Peyer's patch (tissue), 4 donors: ENCODE data around the gene P2RX5. TPM values are rescaled to one million over a fixed set of nuclear protein-coding genes. Genes with fewer than 3 reads are reported as not detected.

Source experiments
- DNase-seq, 3 donors: peaks; one replicate each; pipeline ENCODE4 v3.0.0-alpha.2; 2017 to 2019
- H3K27ac ChIP-seq, 4 donors: fragments of 200-600 bp; sonication (generic); one replicate each; pipeline ENCODE4 v1.5.1; 2016 to 2019
- H3K27me3 ChIP-seq, 2 donors: fragments of 200-600 bp; sonication (generic); one replicate each; pipeline ENCODE4 v1.5.1; 2019
- H3K36me3 ChIP-seq, 3 donors: fragments of 200-600 bp; sonication (generic); one replicate each; pipeline ENCODE4 v1.5.1; 2016 to 2019
- H3K4me1 ChIP-seq, 4 donors: fragments of 200-600 bp; sonication (generic); one replicate each; pipeline ENCODE4 v1.5.1; 2016 to 2019
- H3K4me3 ChIP-seq, 4 donors: fragments of 200-600 bp; sonication (generic); 1 replicate in 3 of 4; 2 replicates in 1 of 4; pipeline ENCODE4 v1.5.1; 2016 to 2019; ENCODE audit warnings: mild to moderate bottlenecking in 1 of 4
- H3K9me3 ChIP-seq, 4 donors: fragments of 200-600 bp; sonication (generic); one replicate each; pipeline ENCODE4 v1.5.1; 2016 to 2019; ENCODE audit warnings: mild to moderate bottlenecking in 1 of 4
- CTCF ChIP-seq, 6 experiments: fragments of 450-650 bp in 4 of 6; fragments of 200-600 bp in 2 of 6; sonication (generic) in 1 of 6; IDR thresholded peaks; one replicate each; pipeline ENCODE4 v1.5.1; 2017 to 2019; ENCODE audit warnings: antibody characterized with exemption in 6 of 6, mild to moderate bottlenecking in 3 of 6, moderate library complexity in 1 of 6
- POLR2A ChIP-seq, 2 donors: fragments of 450-650 bp; IDR thresholded peaks; one replicate each; pipeline ENCODE4 v1.5.1; 2017; ENCODE audit warnings: antibody characterized with exemption in 2 of 2, mild to moderate bottlenecking in 2 of 2, moderate library complexity in 2 of 2
- total RNA-seq, 4 donors: library from RNA; depleted of rRNA; stranded (reverse); fragments of >200 nt; gene quantifications; one replicate each; pipeline ENCODE4 v1.1.0, GENCODE V29; 2016

Gene P2RX5
- total RNA-seq, 4 donors from 2014 or later, result 1.2 to 103 (median 5.7) TPM

- Histone ChIP-seq H3K4me3 (no peak overlapping the region), H3K36me3 (peaks cover 0 to 21% (median 0%) of the 10 kb centered on the region in 3 donors), H3K4me1 (peaks cover 0 to 8% (median 0%) of the 10 kb centered on the region in 4 donors), H3K27me3 (no peaks in the 10 kb centered on the region), H3K9me3 (no peaks in the 10 kb centered on the region), H3K27ac (no peak overlapping the region)
- TF ChIP-seq CTCF (IDR thresholded peaks at IDR 0.05), result no peak
- TF ChIP-seq POLR2A (IDR thresholded peaks at IDR 0.05), result no peak
- DNase-seq, result no peak
Observed at GRCh38 chr17:3641014-3641413, 54.9 kb downstream of the P2RX5 start.

GRCh38 chr17:3639981-3640596 is 55.9 kb downstream of the P2RX5 start:
- TF ChIP-seq POLR2A (IDR thresholded peaks at IDR 0.05) (no peak), CTCF (IDR thresholded peaks at IDR 0.05) (no peak)
- Histone ChIP-seq H3K4me3 (no peak overlapping the region), H3K36me3 (peaks cover 0 to 19% (median 0%) of the 10 kb centered on the region in 3 donors), H3K27me3 (no peaks in the 10 kb centered on the region), H3K9me3 (no peaks in the 10 kb centered on the region), H3K27ac (no peak overlapping the region), H3K4me1 (peaks cover 0 to 13% (median 2%) of the 10 kb centered on the region in 4 donors)
- DNase-seq, result no peak

- Histone ChIP-seq H3K4me3 (peak overlapping the region; percentile 76 to 97 (median 88)), H3K27ac (peak overlapping the region; percentile 89 to 97 (median 96)), H3K4me1 (peaks cover 4 to 26% (median 4%) of the 10 kb centered on the region in 4 donors), H3K27me3 (no peaks in the 10 kb centered on the region), H3K36me3 (peaks cover 0 to 11% (median 0%) of the 10 kb centered on the region in 3 donors), H3K9me3 (no peaks in the 10 kb centered on the region)
- DNase-seq, result no peak
- no peak for TF ChIP-seq POLR2A (IDR thresholded peaks at IDR 0.05)
- TF ChIP-seq CTCF (IDR thresholded peaks at IDR 0.05), result no peak
Observed at GRCh38 chr17:3636908-3637373, 59.0 kb downstream of the P2RX5 start.

GRCh38 chr17:3636154-3636907 is 59.6 kb downstream of the P2RX5 start, which contains the start of the genes CTNS and SHPK:
TSS of gene CTNS (plus strand) at chr17:3636760. CDS start at chr17:3640207, 3,447 bp downstream.
TSS of gene SHPK (minus strand) at chr17:3636250. CDS start at chr17:3636219, 31 bp downstream.
- Histone ChIP-seq H3K4me1 (peaks cover 4 to 26% (median 4%) of the 10 kb centered on the region in 4 donors), H3K27me3 (no peaks in the 10 kb centered on the region), H3K4me3 (peak within 1 kb of the TSS; percentile 76 to 97 (median 88)), H3K27ac (peak within 1 kb of the TSS; percentile 89 to 97 (median 96)), H3K9me3 (no peaks in the 10 kb centered on the region), H3K36me3 (peaks cover 0 to 17% (median 0%) of the 10 kb centered on the region in 3 donors)
- DNase-seq, result peak; percentile 96 to 98 (median 97)
- TF ChIP-seq CTCF (IDR thresholded peaks at IDR 0.05), result no peak
- peak; percentile 61 to 73 for TF ChIP-seq POLR2A (IDR thresholded peaks at IDR 0.05)

GRCh38 chr17:3635474-3636153 is 60.3 kb downstream of the P2RX5 start:
- DNase-seq, result peak in 2 of 3 donors; percentile 76 to 80
- peaks cover 4 to 26% (median 4%) of the 10 kb centered on the region in 4 donors for H3K4me1 ChIP-seq

More at GRCh38 chr17:3635474-3636153, 60.3 kb downstream of the P2RX5 start:
- H3K9me3 ChIP-seq, result no peaks in the 10 kb centered on the region
- H3K4me3 ChIP-seq, result peak overlapping the region; percentile 76 to 97 (median 88)
- TF ChIP-seq CTCF (IDR thresholded peaks at IDR 0.05), result peak in 1 of 6 experiments; percentile 4
- no peak for TF ChIP-seq POLR2A (IDR thresholded peaks at IDR 0.05)
- no peaks in the 10 kb centered on the region for H3K27me3 ChIP-seq
- peak overlapping the region; percentile 89 to 97 (median 96) for H3K27ac ChIP-seq
- peaks cover 0 to 17% (median 0%) of the 10 kb centered on the region in 3 donors for H3K36me3 ChIP-seq
